Activated naive CD4-positive, alpha-beta T cell treated with anti-CD3 and anti-CD28 coated beads for 36 hours (primary cell): Measurements from ENCODE around the gene GCG. TPM values are rescaled to one million over a fixed set of nuclear protein-coding genes. Genes with fewer than 3 reads are reported as not detected.

Source experiments
- CTCF ChIA-PET: fragments of 350-600 bp; sonication (Branson Sonifier 250); formaldehyde crosslinking; loops from one replicate; lab custom pipeline; 2021; ENCODE audit warnings: antibody characterized with exemption; lab: Charles Lee
- DNase-seq: peaks from one replicate; pipeline ENCODE4 v3.0.0-alpha.2; 2020
- H3K27ac Mint-ChIP-seq: one replicate; pipeline ENCODE4 v1.8.0; 2021; ENCODE audit warnings: mild to moderate bottlenecking, mixed read lengths
- H3K27me3 Mint-ChIP-seq: one replicate; pipeline ENCODE4 v1.8.0; 2021; ENCODE audit warnings: low read depth, mixed read lengths
- H3K36me3 Mint-ChIP-seq: one replicate; pipeline ENCODE4 v1.8.0; 2021; ENCODE audit warnings: low read depth, mixed read lengths
- H3K4me1 Mint-ChIP-seq: one replicate; pipeline ENCODE4 v1.8.0; 2021; ENCODE audit warnings: low read depth, mixed read lengths
- H3K4me3 Mint-ChIP-seq: one replicate; pipeline ENCODE4 v1.8.0; 2021; ENCODE audit warnings: mild to moderate bottlenecking, moderate library complexity, mixed read lengths
- H3K9me3 Mint-ChIP-seq: one replicate; pipeline ENCODE4 v1.8.0; 2021; ENCODE audit warnings: mixed read lengths
- intact Hi-C: fragments of 100-400 bp; cut with micrococcal nuclease; formaldehyde crosslinking; loops from one replicate; pipeline ENCODE4 v1.15.1; 2023
- total RNA-seq, 2 experiments: library from RNA; stranded (reverse); gene quantifications; one replicate each; pipeline ENCODE4 v1.2.3, GENCODE V29; 2021

Gene GCG
- total RNA-seq, 2 experiments from 2014 or later: not detected

GRCh38 chr2:162175714-162176113 is 23.7 kb upstream of the GCG start:
- CTCF ChIA-PET: no interaction called here
- H3K36me3 Mint-ChIP-seq: no peaks in the 10 kb centered on the region
- H3K9me3 Mint-ChIP-seq: no peaks in the 10 kb centered on the region
- DNase-seq: no peak
- H3K4me1 Mint-ChIP-seq: peaks cover 6% of the 10 kb centered on the region
- no peak overlapping the region for H3K4me3 Mint-ChIP-seq
- intact Hi-C loops: no loop called here
- H3K27me3 Mint-ChIP-seq: peaks cover 13% of the 10 kb centered on the region
- H3K27ac Mint-ChIP-seq: no peak overlapping the region

DNA sequence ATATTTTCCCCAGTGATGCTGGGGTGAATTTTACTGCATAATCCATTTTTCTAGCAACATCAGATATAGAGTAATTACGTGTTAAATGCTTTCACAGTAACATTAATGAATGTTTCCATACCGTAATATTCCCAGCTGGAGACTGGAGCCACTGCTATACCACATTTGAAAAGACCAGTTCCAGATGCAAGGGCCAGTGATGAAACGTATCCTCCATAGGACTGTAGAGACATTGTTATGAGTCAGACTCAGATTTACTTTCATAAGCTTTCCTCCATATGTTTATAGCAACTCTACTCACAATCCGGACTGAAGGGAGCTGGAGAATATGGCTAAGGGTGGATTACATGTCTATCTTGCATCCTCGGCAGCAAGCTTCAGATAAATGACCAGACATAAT is 22.7 kb upstream of the GCG start:
- no peaks in the 10 kb centered on the region for H3K9me3 Mint-ChIP-seq
- H3K36me3 Mint-ChIP-seq: no peaks in the 10 kb centered on the region
- no peak overlapping the region for H3K4me3 Mint-ChIP-seq
- H3K27ac Mint-ChIP-seq: no peak overlapping the region
- peaks cover 6% of the 10 kb centered on the region for H3K4me1 Mint-ChIP-seq
- CTCF ChIA-PET: interaction anchor here (0.7 kb wide), 1 partner anchor 123 kb away, joined by 4 read pairs; no protein-coding TSS in a partner anchor
- DNase-seq: no peak
- peaks cover 14% of the 10 kb centered on the region for H3K27me3 Mint-ChIP-seq
- intact Hi-C loops: no loop called here

- H3K36me3 Mint-ChIP-seq: no peaks in the 10 kb centered on the region
- intact Hi-C loops: no loop called here
- CTCF ChIA-PET: interaction anchor here (2.3 kb wide), 1 partner anchor 19 kb away, joined by 7 read pairs; no protein-coding TSS in a partner anchor
- H3K4me3 Mint-ChIP-seq: no peak overlapping the region
- peaks cover 11% of the 10 kb centered on the region for H3K27me3 Mint-ChIP-seq
- DNase-seq: no peak
- no peaks in the 10 kb centered on the region for H3K9me3 Mint-ChIP-seq
- H3K27ac Mint-ChIP-seq: no peak overlapping the region
- peaks cover 6% of the 10 kb centered on the region for H3K4me1 Mint-ChIP-seq
These were observed 20.8 kb upstream of the GCG start for GRCh38 chr2:162172802-162173370.

- H3K27me3 Mint-ChIP-seq: peaks cover 10% of the 10 kb centered on the region
- peaks cover 8% of the 10 kb centered on the region for H3K4me1 Mint-ChIP-seq
- no peak overlapping the region for H3K27ac Mint-ChIP-seq
- DNase-seq: no peak
- H3K9me3 Mint-ChIP-seq: no peaks in the 10 kb centered on the region
- no peak overlapping the region for H3K4me3 Mint-ChIP-seq
- CTCF ChIA-PET: interaction anchor here (1.6 to 2.1 kb wide), 2 partner anchors 11 to 13 kb away, joined by 8 to 13 read pairs; no protein-coding TSS in a partner anchor
- H3K36me3 Mint-ChIP-seq: no peaks in the 10 kb centered on the region
- intact Hi-C loops: no loop called here
These were observed 14.7 kb upstream of the GCG start for GRCh38 chr2:162166745-162167144.

DNA sequence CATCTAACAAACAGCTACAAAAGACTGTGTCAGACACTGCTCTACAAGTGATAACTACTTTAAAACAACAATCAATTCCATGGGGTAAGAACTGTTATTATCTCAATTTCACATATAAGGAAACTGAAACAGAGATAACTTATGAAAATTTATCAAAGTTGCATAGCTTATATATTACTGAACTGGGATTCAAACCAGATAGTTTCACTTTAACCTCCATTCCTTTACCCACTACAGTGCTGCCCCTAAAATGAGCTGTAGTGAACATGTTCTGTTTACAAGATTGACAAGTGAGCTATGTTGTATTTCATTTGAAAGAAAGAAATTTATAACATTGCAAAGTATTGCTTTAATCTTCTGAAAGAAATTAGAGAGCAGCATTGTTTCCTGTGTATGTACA is 14.1 kb upstream of the GCG start:
- peaks cover 11% of the 10 kb centered on the region for H3K27me3 Mint-ChIP-seq
- no peak overlapping the region for H3K27ac Mint-ChIP-seq
- H3K4me1 Mint-ChIP-seq: peaks cover 8% of the 10 kb centered on the region
- intact Hi-C loops: no loop called here
- no peak overlapping the region for H3K4me3 Mint-ChIP-seq
- H3K36me3 Mint-ChIP-seq: no peaks in the 10 kb centered on the region
- H3K9me3 Mint-ChIP-seq: no peaks in the 10 kb centered on the region
- CTCF ChIA-PET: interaction anchor here (0.6 to 2.1 kb wide), 3 partner anchors 10 to 50 kb away, joined by 3 to 13 read pairs (median 8); no protein-coding TSS in a partner anchor
- DNase-seq: no peak

DNA sequence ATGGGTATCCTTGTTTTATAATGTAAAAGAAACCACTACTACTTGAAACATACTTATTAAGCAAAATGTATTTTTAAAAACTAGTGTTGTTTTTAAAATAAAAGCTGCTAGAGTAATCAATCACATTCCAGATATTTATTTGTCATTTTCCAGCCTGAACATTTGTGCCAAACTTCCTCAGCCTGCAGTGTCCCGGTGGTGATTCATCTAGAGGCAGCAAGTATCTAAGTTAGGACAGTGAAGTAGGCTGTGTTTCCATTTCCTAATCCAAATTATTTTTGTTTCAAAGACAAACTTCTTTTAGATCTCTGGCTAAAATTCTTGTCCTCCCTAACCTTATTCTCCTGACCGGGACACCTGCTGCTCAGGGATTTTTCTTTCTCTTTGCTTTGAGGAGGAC is 12.8 kb upstream of the GCG start:
- Mint-ChIP-seq H3K27ac (no peak overlapping the region), H3K4me1 (peaks cover 8% of the 10 kb centered on the region), H3K36me3 (no peaks in the 10 kb centered on the region), H3K4me3 (no peak overlapping the region), H3K9me3 (no peaks in the 10 kb centered on the region), H3K27me3 (peaks cover 11% of the 10 kb centered on the region)
- no peak for DNase-seq
- intact Hi-C loops: no loop called here
- CTCF ChIA-PET: interaction anchor here (1.3 to 2.1 kb wide), 2 partner anchors 11 to 56 kb away, joined by 5 to 13 read pairs; no protein-coding TSS in a partner anchor

GRCh38 chr2:162159446-162159845 is 7.4 kb upstream of the GCG start:
- no peaks in the 10 kb centered on the region for H3K36me3 Mint-ChIP-seq
- no peaks in the 10 kb centered on the region for H3K4me1 Mint-ChIP-seq
- intact Hi-C loops: no loop called here
- CTCF ChIA-PET: interaction anchor here (1.2 kb wide), 1 partner anchor 137 kb away, joined by 3 read pairs; no protein-coding TSS in a partner anchor
- no peak for DNase-seq
- H3K27me3 Mint-ChIP-seq: peaks cover 10% of the 10 kb centered on the region
- H3K27ac Mint-ChIP-seq: no peak overlapping the region
- H3K4me3 Mint-ChIP-seq: no peak overlapping the region
- H3K9me3 Mint-ChIP-seq: no peaks in the 10 kb centered on the region

- Mint-ChIP-seq H3K27ac (no peak overlapping the region), H3K9me3 (no peaks in the 10 kb centered on the region), H3K4me3 (no peak overlapping the region), H3K36me3 (no peaks in the 10 kb centered on the region), H3K4me1 (no peaks in the 10 kb centered on the region), H3K27me3 (peaks cover 14% of the 10 kb centered on the region)
- no peak for DNase-seq
- intact Hi-C loops: no loop called here
- CTCF ChIA-PET: interaction anchor here (0.7 to 2.0 kb wide), 8 partner anchors 10 to 403 kb away, joined by 3 to 11 read pairs (median 5); no protein-coding TSS in a partner anchor
These were observed 4.1 kb upstream of the GCG start for GRCh38 chr2:162156149-162156548.

DNA sequence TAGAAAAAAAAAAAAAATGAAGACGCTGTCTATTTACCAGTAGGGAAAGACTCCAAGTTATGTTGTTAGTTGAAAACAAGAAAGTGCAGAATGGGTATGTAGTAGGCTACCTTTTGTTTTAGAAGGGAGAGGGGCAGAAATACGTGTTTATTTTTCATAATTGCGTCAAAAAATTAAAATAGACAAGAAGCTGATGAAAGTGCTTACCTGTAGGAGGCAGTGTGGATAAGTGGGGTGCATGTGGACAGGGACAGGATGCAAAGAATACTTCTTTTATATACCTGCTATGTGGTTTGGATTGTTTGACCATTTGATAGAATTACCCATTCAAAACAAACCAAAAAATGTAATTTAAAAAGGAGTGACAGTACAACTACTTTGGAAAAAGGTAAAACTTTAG is 3.0 kb upstream of the GCG start:
- intact Hi-C loops: no loop called here
- Mint-ChIP-seq H3K27me3 (peaks cover 14% of the 10 kb centered on the region), H3K27ac (no peak overlapping the region), H3K4me3 (no peak overlapping the region), H3K4me1 (no peaks in the 10 kb centered on the region), H3K9me3 (no peaks in the 10 kb centered on the region), H3K36me3 (no peaks in the 10 kb centered on the region)
- DNase-seq: no peak
- CTCF ChIA-PET: interaction anchor here (0.6 to 3.4 kb wide), 15 partner anchors 11 to 563 kb away, joined by 3 to 16 read pairs (median 5); no protein-coding TSS in a partner anchor

DNA sequence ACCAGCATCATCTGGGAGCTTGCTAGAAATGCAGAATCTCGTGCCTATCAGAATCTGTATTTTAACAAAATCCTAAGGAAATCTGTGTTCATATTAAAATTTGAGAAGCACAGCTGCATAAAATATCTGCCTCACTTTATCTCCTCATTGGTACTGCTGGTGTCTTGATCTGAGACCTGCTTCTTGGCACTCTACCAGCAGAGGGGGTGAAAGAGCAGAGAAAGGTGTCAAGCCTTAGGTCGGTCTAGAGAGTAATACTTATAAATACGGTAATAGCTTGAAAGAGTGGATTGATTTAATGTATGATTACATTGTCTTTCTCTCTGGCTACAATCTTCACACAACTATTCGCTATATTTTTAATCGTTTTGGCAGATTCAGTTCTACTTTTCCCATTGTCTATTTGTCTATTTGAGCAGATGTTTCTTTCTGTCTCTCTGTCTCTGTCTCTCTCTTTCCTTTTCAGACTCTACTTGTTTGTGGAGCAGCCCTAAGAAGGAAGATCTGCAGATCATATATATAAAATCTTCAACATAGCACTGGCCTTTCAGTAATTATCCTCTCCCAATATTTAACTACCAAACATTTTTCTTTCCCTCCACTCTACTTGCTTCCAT is 1.7 kb upstream of the GCG start:
- intact Hi-C loops: loop anchor here (1.0 kb wide), 2 partner anchors 68 to 145 kb away; no protein-coding TSS in a partner anchor
- Mint-ChIP-seq H3K36me3 (no peaks in the 10 kb centered on the region), H3K27me3 (peaks cover 14% of the 10 kb centered on the region), H3K9me3 (no peaks in the 10 kb centered on the region), H3K4me1 (no peaks in the 10 kb centered on the region), H3K27ac (no peak overlapping the region), H3K4me3 (no peak overlapping the region)
- CTCF ChIA-PET: interaction anchor here (0.6 to 3.6 kb wide), 31 partner anchors 9 to 561 kb away, joined by 3 to 46 read pairs (median 4); no protein-coding TSS in a partner anchor
- peak; percentile 81 for DNase-seq

- no peaks in the 10 kb centered on the region for H3K36me3 Mint-ChIP-seq
- intact Hi-C loops: no loop called here
- no peaks in the 10 kb centered on the region for H3K9me3 Mint-ChIP-seq
- no peak for DNase-seq
- H3K4me1 Mint-ChIP-seq: no peaks in the 10 kb centered on the region
- no peak overlapping the region for H3K27ac Mint-ChIP-seq
- CTCF ChIA-PET: interaction anchor here (1.0 kb wide), 2 partner anchors 49 to 203 kb away, joined by 3 read pairs; no protein-coding TSS in a partner anchor
- no peak overlapping the region for H3K4me3 Mint-ChIP-seq
- H3K27me3 Mint-ChIP-seq: peaks cover 25% of the 10 kb centered on the region
These were observed 2.1 kb downstream of the GCG start for GRCh38 chr2:162149940-162150339.

DNA sequence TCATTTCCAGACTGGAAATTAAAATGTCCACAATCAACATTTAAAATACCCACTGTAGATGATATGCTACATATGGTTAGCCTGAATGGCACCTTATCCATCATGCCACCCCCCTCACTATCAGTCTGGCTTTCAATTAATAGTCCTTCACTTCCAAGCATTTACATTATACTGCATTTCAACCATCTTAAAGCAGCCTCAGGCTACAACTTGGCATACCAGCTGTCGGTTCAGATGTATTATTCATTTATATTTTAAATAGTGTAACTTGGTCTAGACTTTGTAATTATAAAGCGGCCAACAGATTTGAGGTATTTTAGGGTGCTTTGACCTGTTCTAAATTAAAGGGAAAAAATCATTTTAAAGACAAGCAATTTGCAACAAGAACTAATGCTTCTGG is 2.6 kb downstream of the GCG start:
- H3K27me3 Mint-ChIP-seq: peaks cover 20% of the 10 kb centered on the region
- no peak overlapping the region for H3K4me3 Mint-ChIP-seq

More for the DNA sequence above, 2.6 kb downstream of the GCG start:
- Mint-ChIP-seq H3K36me3 (no peaks in the 10 kb centered on the region), H3K27ac (no peak overlapping the region), H3K4me1 (no peaks in the 10 kb centered on the region), H3K9me3 (no peaks in the 10 kb centered on the region)
- intact Hi-C loops: no loop called here
- DNase-seq: no peak
- CTCF ChIA-PET: interaction anchor here (0.8 to 1.0 kb wide), 2 partner anchors 149 to 202 kb away, joined by 3 read pairs; no protein-coding TSS in a partner anchor
